Fibroblast of mammary gland (primary cell): ENCODE results near the gene HIPK2.

Source experiments
- DNase-seq: peaks from one replicate; pipeline ENCODE4 v3.0.0-alpha.2; 2010; ENCODE audit warnings: low read depth
- H3K4me3 ChIP-seq: 2 replicates; pipeline ENCODE4 v1.5.1; 2011; ENCODE audit warnings: low read depth, mild to moderate bottlenecking, low read length, moderate library complexity; ENCODE audit not compliant: control insufficient read depth
- TF ChIP-seq, protein P1 (sequence below): conservative IDR thresholded peaks from 2 replicates; pipeline ENCODE4 v1.5.1; 2011; ENCODE audit warnings: low read depth, low read length, inconsistent platforms; ENCODE audit not compliant: control insufficient read depth, insufficient read depth

HIPK2 gene

DNA sequence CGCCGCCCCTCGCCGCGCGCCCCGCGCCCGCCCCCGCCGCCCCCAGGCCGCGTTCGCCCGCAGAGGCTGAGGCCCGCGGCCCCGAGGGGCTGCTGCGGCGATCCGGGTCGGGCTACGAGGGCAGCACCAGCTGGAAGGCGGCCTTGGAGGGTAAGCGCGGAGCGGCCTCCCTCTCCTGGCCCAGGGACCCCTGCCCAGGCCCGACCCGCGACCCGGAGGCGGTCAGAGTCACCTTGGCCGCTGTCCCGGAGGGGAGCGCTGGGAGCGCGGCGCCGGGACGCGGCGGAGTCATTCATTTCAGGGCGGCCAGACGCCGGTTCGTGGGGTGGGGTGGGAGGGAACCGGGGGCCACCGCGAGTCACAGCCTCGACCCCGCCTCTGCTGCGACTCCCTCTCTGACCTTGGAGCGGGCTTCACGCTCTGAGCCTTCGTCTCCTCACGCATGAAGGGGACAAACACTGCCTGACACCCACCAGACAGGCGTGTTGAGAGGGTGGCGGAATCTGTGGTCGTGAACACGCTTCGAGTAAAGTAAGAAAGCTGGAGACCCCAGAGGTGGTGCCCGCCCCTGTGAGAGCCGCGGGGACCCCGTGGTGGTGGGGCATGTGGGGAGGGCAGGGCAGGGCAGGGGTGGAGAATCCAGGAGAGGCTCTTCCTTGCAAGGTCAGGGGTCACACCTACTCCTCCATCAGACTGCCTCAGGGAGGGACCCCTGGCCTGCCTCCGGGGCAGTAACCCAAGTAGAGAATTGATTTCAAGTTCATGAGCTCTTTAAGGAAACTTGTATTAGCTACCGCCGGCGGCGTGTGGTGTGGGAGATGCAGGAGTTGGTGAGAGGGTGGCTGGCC lies 253.6 kb downstream of the HIPK2 start:
- no peak overlapping the region for H3K4me3 ChIP-seq
- TF ChIP-seq, protein P1, sequence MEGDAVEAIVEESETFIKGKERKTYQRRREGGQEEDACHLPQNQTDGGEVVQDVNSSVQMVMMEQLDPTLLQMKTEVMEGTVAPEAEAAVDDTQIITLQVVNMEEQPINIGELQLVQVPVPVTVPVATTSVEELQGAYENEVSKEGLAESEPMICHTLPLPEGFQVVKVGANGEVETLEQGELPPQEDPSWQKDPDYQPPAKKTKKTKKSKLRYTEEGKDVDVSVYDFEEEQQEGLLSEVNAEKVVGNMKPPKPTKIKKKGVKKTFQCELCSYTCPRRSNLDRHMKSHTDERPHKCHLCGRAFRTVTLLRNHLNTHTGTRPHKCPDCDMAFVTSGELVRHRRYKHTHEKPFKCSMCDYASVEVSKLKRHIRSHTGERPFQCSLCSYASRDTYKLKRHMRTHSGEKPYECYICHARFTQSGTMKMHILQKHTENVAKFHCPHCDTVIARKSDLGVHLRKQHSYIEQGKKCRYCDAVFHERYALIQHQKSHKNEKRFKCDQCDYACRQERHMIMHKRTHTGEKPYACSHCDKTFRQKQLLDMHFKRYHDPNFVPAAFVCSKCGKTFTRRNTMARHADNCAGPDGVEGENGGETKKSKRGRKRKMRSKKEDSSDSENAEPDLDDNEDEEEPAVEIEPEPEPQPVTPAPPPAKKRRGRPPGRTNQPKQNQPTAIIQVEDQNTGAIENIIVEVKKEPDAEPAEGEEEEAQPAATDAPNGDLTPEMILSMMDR, result no peak
- no peak for DNase-seq

DNA sequence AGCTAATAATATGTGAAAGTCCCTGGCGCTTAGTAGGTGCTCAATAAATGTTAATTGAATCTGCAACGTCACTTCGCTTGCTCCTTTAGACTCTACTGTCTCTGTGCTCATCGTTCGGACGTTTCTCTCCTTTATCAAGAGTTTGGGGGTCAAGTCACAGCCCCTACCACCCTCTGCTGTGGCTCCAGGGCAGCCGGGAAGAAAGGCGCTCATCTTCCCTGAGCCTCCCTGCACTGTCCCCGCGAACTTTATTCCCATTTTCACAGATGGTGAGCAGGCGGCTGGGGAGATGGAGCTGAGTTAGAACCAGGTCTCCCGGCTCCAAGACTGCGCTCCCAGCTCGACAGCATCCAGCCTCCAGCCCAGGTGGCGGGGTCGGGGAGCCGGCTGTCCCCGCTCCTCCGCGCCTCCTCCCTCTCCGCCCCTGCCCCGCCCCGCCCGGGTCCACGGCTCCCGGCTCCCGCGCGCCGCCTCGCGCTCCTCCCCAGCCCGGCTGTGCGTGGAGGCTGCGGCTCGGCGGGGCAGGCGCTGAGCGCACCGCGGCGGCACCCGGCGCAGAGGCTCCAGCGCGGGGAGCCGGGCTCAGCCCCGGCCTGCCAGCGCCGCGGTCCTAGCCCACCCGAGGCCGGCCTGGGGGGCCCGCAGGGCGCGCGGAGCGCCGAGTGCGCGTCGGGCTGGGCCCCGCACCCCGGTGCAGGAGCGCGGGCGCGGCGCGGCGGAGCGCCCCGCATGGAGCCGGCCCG lies 254.4 kb downstream of the HIPK2 start, which contains the start of gene CLEC2L:
CLEC2L (plus strand) TSS at position 487 of the 743 bp plus-strand sequence; CDS start at position 730, 243 bp downstream.
- TF ChIP-seq, protein P1, result no peak
- no peak for DNase-seq
- no peak within 1 kb of the TSS for H3K4me3 ChIP-seq

DNA sequence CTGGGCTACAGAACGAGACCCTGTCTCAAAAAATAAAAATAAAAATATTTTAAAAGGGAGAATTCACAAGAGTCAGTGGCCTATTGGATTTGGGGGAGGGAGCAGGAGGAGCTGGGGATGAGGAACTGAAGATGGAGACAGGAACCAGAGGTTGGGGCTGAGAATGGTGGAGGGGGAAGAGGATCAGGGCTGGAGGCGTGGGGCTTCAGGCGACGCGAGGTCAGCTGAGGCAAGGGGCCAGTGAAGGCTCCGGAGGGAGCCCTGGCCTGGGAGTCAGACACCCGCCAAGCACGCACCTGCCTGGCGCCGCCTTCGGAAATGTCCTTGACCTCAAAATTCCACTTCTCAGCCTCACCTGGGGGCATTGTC lies 255.0 kb downstream of the HIPK2 start:
- H3K4me3 ChIP-seq, result no peak overlapping the region
- DNase-seq, result no peak
- TF ChIP-seq, protein P1, result no peak

- TF ChIP-seq, protein P1, result no peak
- H3K4me3 ChIP-seq, result no peak overlapping the region
- DNase-seq, result no peak
Observed at GRCh38 chr7:139521439-139521838, 256.4 kb downstream of the HIPK2 start.

GRCh38 chr7:139515266-139515665 lies 262.5 kb downstream of the HIPK2 start:
- TF ChIP-seq, protein P1, result no peak
- no peak for DNase-seq
- H3K4me3 ChIP-seq, result no peak overlapping the region
